MM.1S (cell line): ENCODE data around the gene APBB3.

Experiments used
- DNase-seq: peaks from one replicate; pipeline ENCODE4 v3.0.0-alpha.2; 2015
- H2AFZ ChIP-seq: fragments of 300-600 bp; sonication (generic); 2 replicates; pipeline ENCODE4 v1.6.0; 2016; ENCODE audit warnings: antibody characterized with exemption, low read length
- H3F3A ChIP-seq: fragments of 300-600 bp; sonication (generic); 2 replicates; pipeline ENCODE4 v1.6.1; 2016; ENCODE audit warnings: mild to moderate bottlenecking, antibody characterized with exemption, low read length, moderate library complexity, mixed read lengths; ENCODE audit not compliant: insufficient read depth
- H3K27ac ChIP-seq: fragments of 300-600 bp; sonication (generic); 2 replicates; pipeline ENCODE4 v1.5.1; 2016; ENCODE audit warnings: mild to moderate bottlenecking, low read length
- H3K27me3 ChIP-seq: fragments of 300-600 bp; sonication (generic); replicated peaks from 2 replicates; pipeline ENCODE4 v1.6.0; 2016; ENCODE audit warnings: low read length; ENCODE audit not compliant: insufficient read depth
- H3K36me3 ChIP-seq: fragments of 300-600 bp; sonication (generic); replicated peaks from 2 replicates; pipeline ENCODE4 v1.6.1; 2016; ENCODE audit warnings: mild to moderate bottlenecking, low read length, mixed read lengths; ENCODE audit not compliant: insufficient read depth
- H3K4me1 ChIP-seq: fragments of 300-600 bp; sonication (generic); 2 replicates; pipeline ENCODE4 v1.6.1; 2016; ENCODE audit warnings: low read length, mixed read lengths
- H3K4me2 ChIP-seq: fragments of 300-600 bp; sonication (generic); 2 replicates; pipeline ENCODE4 v1.6.0; 2016; ENCODE audit warnings: low read depth, low read length
- H3K4me3 ChIP-seq: fragments of 300-600 bp; sonication (generic); 2 replicates; pipeline ENCODE4 v1.5.1; 2016; ENCODE audit warnings: low read length, mixed read lengths
- H3K79me2 ChIP-seq: fragments of 300-600 bp; sonication (generic); 2 replicates; pipeline ENCODE4 v1.6.1; 2016; ENCODE audit warnings: mixed run types, low read length, mixed read lengths
- H3K9ac ChIP-seq: fragments of 300-600 bp; sonication (generic); 2 replicates; pipeline ENCODE4 v1.6.1; 2016; ENCODE audit warnings: low read length, mixed read lengths
- H3K9me2 ChIP-seq: fragments of 300-600 bp; sonication (generic); replicated peaks from 2 replicates; pipeline ENCODE4 v1.6.1; 2016; ENCODE audit warnings: mild to moderate bottlenecking, low read length, mixed read lengths; ENCODE audit not compliant: insufficient read depth
- H3K9me3 ChIP-seq: fragments of 300-600 bp; sonication (generic); replicated peaks from 2 replicates; pipeline ENCODE4 v1.6.1; 2016; ENCODE audit warnings: mild to moderate bottlenecking, low read length, mixed read lengths; ENCODE audit not compliant: insufficient read depth
- H4K20me1 ChIP-seq: fragments of 300-600 bp; sonication (generic); 2 replicates; pipeline ENCODE4 v1.6.1; 2016; ENCODE audit warnings: mild to moderate bottlenecking, low read length, moderate library complexity, mixed read lengths; ENCODE audit not compliant: insufficient read depth
- CTCF ChIP-seq: fragments of 300-600 bp; sonication (generic); IDR thresholded peaks from 2 replicates; pipeline ENCODE4 v1.5.1; 2016; ENCODE audit warnings: antibody characterized with exemption, low read length, mixed read lengths
- EZH2 ChIP-seq: fragments of 300-600 bp; sonication (generic); optimal IDR thresholded peaks from 2 replicates; pipeline ENCODE3; 2017; ENCODE audit warnings: low read depth, mild to moderate bottlenecking, antibody characterized with exemption, low read length, mixed read lengths
- EZH2phosphoT487 ChIP-seq: fragments of 300-600 bp; sonication (generic); IDR thresholded peaks from 2 replicates; pipeline ENCODE4 v1.6.1; 2018; ENCODE audit warnings: antibody characterized with exemption, low read length

APBB3 gene

GRCh38 chr5:140557965-140558364 is 6.4 kb downstream of the APBB3 start:
- H3K4me3 ChIP-seq = peak overlapping the region; percentile 77
- H3K9me3 ChIP-seq = no peaks in the 10 kb centered on the region
- H3F3A ChIP-seq = no peaks in the 10 kb centered on the region; the same call in 1 of the 2 replicates
- no peak for DNase-seq
- H3K36me3 ChIP-seq = no peaks in the 10 kb centered on the region
- no peaks in the 10 kb centered on the region for H3K9me2 ChIP-seq
- peak overlapping the region; percentile 70 for H2AFZ ChIP-seq
- H3K9ac ChIP-seq = peak overlapping the region; percentile 82; the same call in 1 of the 2 replicates
- H3K27ac ChIP-seq = peak overlapping the region; percentile 55
- peaks cover 42% of the 10 kb centered on the region for H3K79me2 ChIP-seq
- H3K27me3 ChIP-seq = no peaks in the 10 kb centered on the region
- 0 out of 2 replicates have a peak, but pooled peaks cover 4% of the 10 kb centered on the region for H4K20me1 ChIP-seq
- peaks cover 19% of the 10 kb centered on the region for H3K4me1 ChIP-seq
- H3K4me2 ChIP-seq = peak overlapping the region; percentile 87
- TF ChIP-seq CTCF (no peak), EZH2 (no peak), EZH2phosphoT487 (no peak)

- H3K27ac ChIP-seq = peak within 1 kb of the TSS; percentile 55
- no peaks in the 10 kb centered on the region for H3K9me3 ChIP-seq
- DNase-seq = peak; percentile 91
- peaks cover 46% of the 10 kb centered on the region for H3K79me2 ChIP-seq
- peak within 1 kb of the TSS; percentile 82 for H3K9ac ChIP-seq
- H4K20me1 ChIP-seq = 0 out of 2 replicates have a peak, but pooled peaks cover 4% of the 10 kb centered on the region
- TF ChIP-seq EZH2phosphoT487 (no peak), EZH2 (no peak), CTCF (no peak)
- H3F3A ChIP-seq = no peaks in the 10 kb centered on the region; the same call in 1 of the 2 replicates
- peak within 1 kb of the TSS; percentile 70 for H2AFZ ChIP-seq
- peak within 1 kb of the TSS; percentile 87 for H3K4me2 ChIP-seq
- no peaks in the 10 kb centered on the region for H3K27me3 ChIP-seq
- peaks cover 19% of the 10 kb centered on the region for H3K4me1 ChIP-seq
- H3K9me2 ChIP-seq = no peaks in the 10 kb centered on the region
- H3K4me3 ChIP-seq = peak within 1 kb of the TSS; percentile 77
- no peaks in the 10 kb centered on the region for H3K36me3 ChIP-seq
These were observed 7.1 kb downstream of the APBB3 start, which contains the start of gene SRA1 for GRCh38 chr5:140557136-140557805. SRA1 (minus strand) TSS chr5:140557473; CDS start chr5:140557452, 21 bp downstream.

GRCh38 chr5:140556438-140556837 is 8.0 kb downstream of the APBB3 start:
- no peaks in the 10 kb centered on the region; the same call in 1 of the 2 replicates for H3F3A ChIP-seq
- H3K9ac ChIP-seq = peak overlapping the region; percentile 82
- no peaks in the 10 kb centered on the region for H3K9me3 ChIP-seq
- H3K79me2 ChIP-seq = peaks cover 52% of the 10 kb centered on the region
- peak overlapping the region; percentile 87 for H3K4me2 ChIP-seq
- peak; percentile 34 for DNase-seq
- peak overlapping the region; percentile 77 for H3K4me3 ChIP-seq
- H3K27me3 ChIP-seq = no peaks in the 10 kb centered on the region
- H3K4me1 ChIP-seq = peaks cover 19% of the 10 kb centered on the region
- H4K20me1 ChIP-seq = 0 out of 2 replicates have a peak, but pooled peaks cover 4% of the 10 kb centered on the region
- TF ChIP-seq EZH2 (no peak), EZH2phosphoT487 (no peak), CTCF (no peak)
- no peaks in the 10 kb centered on the region for H3K36me3 ChIP-seq
- peak overlapping the region; percentile 55; the same call in 1 of the 2 replicates for H3K27ac ChIP-seq
- peak overlapping the region; percentile 70; the same call in 1 of the 2 replicates for H2AFZ ChIP-seq
- H3K9me2 ChIP-seq = no peaks in the 10 kb centered on the region
